DMS 273 (cell line): ENCODE data around the gene MRPL17.
"Not testable (repeated sequence)": the region's sequence is repeated elsewhere in the genome, so short reads cannot be mapped to it uniquely, and the experiment has no call there.

ENCODE experiments used
- DNase-seq: peaks from one replicate; lab custom pipeline; 2025; ENCODE audit not compliant: unreplicated experiment; lab: John Stamatoyannopoulos, UW

The MRPL17 gene

GRCh38 chr11:6682936-6683861 is at the start of gene MRPL17:
Gene MRPL17 (minus strand): TSS chr11:6683340. CDS start chr11:6683296, 44 bp downstream.
- peak; percentile 98 for DNase-seq

GRCh38 chr11:6727971-6728760 is 45.0 kb upstream of the MRPL17 start:
- no peak for DNase-seq

GRCh38 chr11:6725386-6725896 is 42.3 kb upstream of the MRPL17 start:
- DNase-seq, result no peak

- no peak for DNase-seq
These were observed 40.9 kb upstream of the MRPL17 start for GRCh38 chr11:6724013-6724412.

GRCh38 chr11:6721343-6721742 is 38.2 kb upstream of the MRPL17 start:
- no peak for DNase-seq

GRCh38 chr11:6719576-6719975 is 36.4 kb upstream of the MRPL17 start:
- DNase-seq, result no peak

GRCh38 chr11:6717426-6717825 is 34.3 kb upstream of the MRPL17 start:
- no peak for DNase-seq

GRCh38 chr11:6711552-6711951 is 28.4 kb upstream of the MRPL17 start:
- DNase-seq, result peak; percentile 38

GRCh38 chr11:6708876-6709275 is 25.7 kb upstream of the MRPL17 start:
- no peak for DNase-seq

- DNase-seq, result peak; percentile 67
These were observed 22.9 kb upstream of the MRPL17 start for GRCh38 chr11:6705905-6706535.

- peak; percentile 64 for DNase-seq
These were observed 20.3 kb upstream of the MRPL17 start for GRCh38 chr11:6703247-6704063.

GRCh38 chr11:6701955-6702354 is 18.8 kb upstream of the MRPL17 start:
- not testable (repeated sequence) for DNase-seq

GRCh38 chr11:6695377-6695776 is 12.2 kb upstream of the MRPL17 start:
- DNase-seq, result no peak

- DNase-seq, result no peak
These were observed 11.0 kb upstream of the MRPL17 start for GRCh38 chr11:6694229-6694535.

GRCh38 chr11:6693342-6694228 is 10.4 kb upstream of the MRPL17 start:
- DNase-seq, result no peak

GRCh38 chr11:6692128-6692527 is 9.0 kb upstream of the MRPL17 start:
- no peak for DNase-seq

GRCh38 chr11:6690431-6691132 is 7.4 kb upstream of the MRPL17 start:
- not testable (repeated sequence) for DNase-seq

- no peak for DNase-seq
These were observed 4.7 kb upstream of the MRPL17 start for GRCh38 chr11:6687876-6688275.

GRCh38 chr11:6686006-6686405 is 2.9 kb upstream of the MRPL17 start:
- no peak for DNase-seq
